Calu3 (cell line): ENCODE measurements around the gene SOX21. TPM values are rescaled to one million over a fixed set of nuclear protein-coding genes. Genes with fewer than 3 reads are reported as not detected.

Experiments used
- BruUV-seq: library from RNA; stranded (reverse); fragments of 400-500 nt; replicated peaks from 2 replicates; lab custom pipeline; 2021; lab: Mats Ljungman, UMichigan
- CTCF ChIA-PET: fragments of 300-600 bp; sonication (Branson Sonifier 250); formaldehyde crosslinking; loops from one replicate; lab custom pipeline; 2022; ENCODE audit warnings: antibody characterized with exemption; lab: Charles Lee
- DNase-seq: peaks from one replicate; pipeline ENCODE4 v3.0.0; 2022
- H3K27ac Mint-ChIP-seq: one replicate; pipeline ENCODE4 v1.8.0; 2022; ENCODE audit warnings: mixed read lengths; ENCODE audit not compliant: unreplicated experiment
- H3K27me3 Mint-ChIP-seq: one replicate; pipeline ENCODE4 v1.8.0; 2022; ENCODE audit warnings: mixed read lengths; ENCODE audit not compliant: unreplicated experiment
- H3K36me3 Mint-ChIP-seq: one replicate; pipeline ENCODE4 v1.8.0; 2022; ENCODE audit warnings: mild to moderate bottlenecking, moderate library complexity, mixed read lengths; ENCODE audit not compliant: insufficient read depth, unreplicated experiment
- H3K4me1 Mint-ChIP-seq: one replicate; pipeline ENCODE4 v1.8.0; 2022; ENCODE audit warnings: mild to moderate bottlenecking, low read depth, mixed read lengths; ENCODE audit not compliant: unreplicated experiment
- H3K4me3 Mint-ChIP-seq: one replicate; pipeline ENCODE4 v1.8.0; 2022; ENCODE audit warnings: mild to moderate bottlenecking, low read depth, moderate library complexity, mixed read lengths; ENCODE audit not compliant: unreplicated experiment
- H3K9me3 Mint-ChIP-seq: one replicate; pipeline ENCODE4 v1.8.0; 2022; ENCODE audit warnings: low read depth, mixed read lengths; ENCODE audit not compliant: unreplicated experiment
- intact Hi-C: fragments of 100-400 bp; cut with micrococcal nuclease; formaldehyde crosslinking; loops from one replicate; pipeline ENCODE4 v1.10.0; 2022; ENCODE audit not compliant: unreplicated experiment
- total RNA-seq: library from RNA; stranded (reverse); gene quantifications from 2 replicates; pipeline ENCODE4 v1.2.3, GENCODE V29; 2022
- TF ChIP-seq, protein P1 (sequence below): fragments of 200-600 bp; IDR thresholded peaks from one replicate; pipeline ENCODE4 v1.8.0; 2022; ENCODE audit warnings: antibody characterized with exemption; ENCODE audit not compliant: unreplicated experiment

SOX21 gene
- total RNA-seq, 1 experiment from 2014 or later = not detected

GRCh38 chr13:94701313-94702180 lies 10.8 kb downstream of the SOX21 start:
- intact Hi-C loops = no loop called here
- Mint-ChIP-seq H3K4me3 (no peak overlapping the region), H3K27me3 (peaks cover 27% of the 10 kb centered on the region), H3K36me3 (no peaks in the 10 kb centered on the region), H3K4me1 (no peaks in the 10 kb centered on the region), H3K9me3 (no peaks in the 10 kb centered on the region), H3K27ac (no peak overlapping the region)
- CTCF ChIA-PET = no interaction called here
- TF ChIP-seq, protein P1, sequence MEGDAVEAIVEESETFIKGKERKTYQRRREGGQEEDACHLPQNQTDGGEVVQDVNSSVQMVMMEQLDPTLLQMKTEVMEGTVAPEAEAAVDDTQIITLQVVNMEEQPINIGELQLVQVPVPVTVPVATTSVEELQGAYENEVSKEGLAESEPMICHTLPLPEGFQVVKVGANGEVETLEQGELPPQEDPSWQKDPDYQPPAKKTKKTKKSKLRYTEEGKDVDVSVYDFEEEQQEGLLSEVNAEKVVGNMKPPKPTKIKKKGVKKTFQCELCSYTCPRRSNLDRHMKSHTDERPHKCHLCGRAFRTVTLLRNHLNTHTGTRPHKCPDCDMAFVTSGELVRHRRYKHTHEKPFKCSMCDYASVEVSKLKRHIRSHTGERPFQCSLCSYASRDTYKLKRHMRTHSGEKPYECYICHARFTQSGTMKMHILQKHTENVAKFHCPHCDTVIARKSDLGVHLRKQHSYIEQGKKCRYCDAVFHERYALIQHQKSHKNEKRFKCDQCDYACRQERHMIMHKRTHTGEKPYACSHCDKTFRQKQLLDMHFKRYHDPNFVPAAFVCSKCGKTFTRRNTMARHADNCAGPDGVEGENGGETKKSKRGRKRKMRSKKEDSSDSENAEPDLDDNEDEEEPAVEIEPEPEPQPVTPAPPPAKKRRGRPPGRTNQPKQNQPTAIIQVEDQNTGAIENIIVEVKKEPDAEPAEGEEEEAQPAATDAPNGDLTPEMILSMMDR = no peak
- no peak for DNase-seq
- BruUV-seq = no TSS peak

GRCh38 chr13:94700536-94700935 lies 11.8 kb downstream of the SOX21 start:
- Mint-ChIP-seq H3K9me3 (no peaks in the 10 kb centered on the region), H3K36me3 (no peaks in the 10 kb centered on the region), H3K4me1 (no peaks in the 10 kb centered on the region), H3K27ac (no peak overlapping the region), H3K4me3 (no peak overlapping the region), H3K27me3 (peaks cover 27% of the 10 kb centered on the region)
- intact Hi-C loops = no loop called here
- TF ChIP-seq, protein P1 = no peak
- CTCF ChIA-PET = no interaction called here
- no TSS peak for BruUV-seq
- no peak for DNase-seq

GRCh38 chr13:94700051-94700535 lies 12.3 kb downstream of the SOX21 start:
- Mint-ChIP-seq H3K4me3 (no peak overlapping the region), H3K27ac (no peak overlapping the region), H3K27me3 (peaks cover 27% of the 10 kb centered on the region), H3K4me1 (no peaks in the 10 kb centered on the region), H3K9me3 (no peaks in the 10 kb centered on the region), H3K36me3 (no peaks in the 10 kb centered on the region)
- intact Hi-C loops = no loop called here
- CTCF ChIA-PET = no interaction called here
- TF ChIP-seq, protein P1 = no peak
- no TSS peak for BruUV-seq
- no peak for DNase-seq

- Mint-ChIP-seq H3K4me3 (no peak overlapping the region), H3K4me1 (no peaks in the 10 kb centered on the region), H3K36me3 (no peaks in the 10 kb centered on the region), H3K27me3 (peaks cover 20% of the 10 kb centered on the region), H3K27ac (no peak overlapping the region), H3K9me3 (no peaks in the 10 kb centered on the region)
- intact Hi-C loops = no loop called here
- BruUV-seq = no TSS peak
- TF ChIP-seq, protein P1 = no peak
- DNase-seq = no peak
- CTCF ChIA-PET = no interaction called here
These were observed 16.2 kb downstream of the SOX21 start for GRCh38 chr13:94696171-94696570.
